ENCODE measurements around the gene MAEA.

DNA sequence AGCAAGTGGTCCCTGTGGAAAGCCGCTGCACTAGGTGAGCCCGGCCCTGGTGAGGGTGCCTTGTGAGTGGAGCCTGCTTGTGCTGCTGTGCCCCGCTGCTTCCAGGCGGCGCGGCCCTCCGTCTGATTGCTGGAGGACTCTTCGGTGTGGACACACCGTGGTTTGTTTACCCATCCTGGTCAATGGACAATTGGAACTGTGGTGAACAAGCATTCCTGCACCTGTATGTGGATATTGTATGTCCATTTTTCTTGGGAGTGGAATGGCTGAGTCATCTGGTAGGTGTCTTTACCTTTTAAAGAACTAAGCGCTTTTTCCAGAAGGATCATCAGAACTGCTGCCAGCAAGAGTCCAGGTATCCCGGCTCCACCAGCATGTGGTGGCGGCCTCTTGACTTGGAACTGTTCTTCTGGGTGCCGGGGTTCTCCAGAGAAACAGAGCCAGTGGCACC is 15.6 kb downstream of the MAEA start:
- TF ChIP-seq, protein P1, sequence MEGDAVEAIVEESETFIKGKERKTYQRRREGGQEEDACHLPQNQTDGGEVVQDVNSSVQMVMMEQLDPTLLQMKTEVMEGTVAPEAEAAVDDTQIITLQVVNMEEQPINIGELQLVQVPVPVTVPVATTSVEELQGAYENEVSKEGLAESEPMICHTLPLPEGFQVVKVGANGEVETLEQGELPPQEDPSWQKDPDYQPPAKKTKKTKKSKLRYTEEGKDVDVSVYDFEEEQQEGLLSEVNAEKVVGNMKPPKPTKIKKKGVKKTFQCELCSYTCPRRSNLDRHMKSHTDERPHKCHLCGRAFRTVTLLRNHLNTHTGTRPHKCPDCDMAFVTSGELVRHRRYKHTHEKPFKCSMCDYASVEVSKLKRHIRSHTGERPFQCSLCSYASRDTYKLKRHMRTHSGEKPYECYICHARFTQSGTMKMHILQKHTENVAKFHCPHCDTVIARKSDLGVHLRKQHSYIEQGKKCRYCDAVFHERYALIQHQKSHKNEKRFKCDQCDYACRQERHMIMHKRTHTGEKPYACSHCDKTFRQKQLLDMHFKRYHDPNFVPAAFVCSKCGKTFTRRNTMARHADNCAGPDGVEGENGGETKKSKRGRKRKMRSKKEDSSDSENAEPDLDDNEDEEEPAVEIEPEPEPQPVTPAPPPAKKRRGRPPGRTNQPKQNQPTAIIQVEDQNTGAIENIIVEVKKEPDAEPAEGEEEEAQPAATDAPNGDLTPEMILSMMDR (IDR thresholded peaks at IDR 0.05; ENCODE audit: insufficient read depth, low read length, poor library complexity, severe bottlenecking), result no peak
- TF ChIP-seq EZH2phosphoT487 (conservative IDR thresholded peaks at IDR 0.05; ENCODE audit: low read length), result no peak
